Activated naive CD8-positive, alpha-beta T cell treated with anti-CD3 and anti-CD28 coated beads, Interleukin-2, amount 50 U/mL, for 16 hours (primary cell): ENCODE results near the gene PADI4.
"Not testable (repeated sequence)": the region's sequence is repeated elsewhere in the genome, so short reads cannot be mapped to it uniquely, and the experiment has no call there.

Experiments
- DNase-seq: peaks from one replicate; pipeline ENCODE4 v3.0.0-alpha.2; 2020; ENCODE audit warnings: low read depth, low spot score

PADI4 gene

GRCh38 chr1:17381161-17381560 lies 73.2 kb downstream of the PADI4 start:
- no peak for DNase-seq

- DNase-seq, result no peak
These were observed 84.3 kb downstream of the PADI4 start for GRCh38 chr1:17392199-17392740.

- no peak for DNase-seq
These were observed 85.2 kb downstream of the PADI4 start for GRCh38 chr1:17393230-17393629.

- no peak for DNase-seq
These were observed 90.1 kb downstream of the PADI4 start for GRCh38 chr1:17397910-17398695.

GRCh38 chr1:17400725-17401341 lies 92.8 kb downstream of the PADI4 start:
- no peak for DNase-seq

GRCh38 chr1:17401841-17402240 lies 93.8 kb downstream of the PADI4 start:
- no peak for DNase-seq

GRCh38 chr1:17403081-17403480 lies 95.1 kb downstream of the PADI4 start:
- no peak for DNase-seq

- DNase-seq, result no peak
These were observed 96.2 kb downstream of the PADI4 start for GRCh38 chr1:17404034-17404684.

- DNase-seq, result no peak
These were observed 96.8 kb downstream of the PADI4 start for GRCh38 chr1:17404820-17405219.

GRCh38 chr1:17405898-17406759 lies 98.1 kb downstream of the PADI4 start:
- DNase-seq, result no peak

- not testable (repeated sequence) for DNase-seq
These were observed 98.9 kb downstream of the PADI4 start for GRCh38 chr1:17406760-17407475.

GRCh38 chr1:17407786-17408514 lies 100.0 kb downstream of the PADI4 start:
- DNase-seq, result not testable (repeated sequence)

GRCh38 chr1:17409391-17409811 lies 101.4 kb downstream of the PADI4 start:
- DNase-seq, result no peak

- no peak for DNase-seq
These were observed 104.3 kb downstream of the PADI4 start for GRCh38 chr1:17412093-17412870.
